ENCODE measurements around the gene ATF2.
A peak's percentile ranks its signal among the peaks of the same experiment; 100 is the strongest.

ATF2 gene, protein sequence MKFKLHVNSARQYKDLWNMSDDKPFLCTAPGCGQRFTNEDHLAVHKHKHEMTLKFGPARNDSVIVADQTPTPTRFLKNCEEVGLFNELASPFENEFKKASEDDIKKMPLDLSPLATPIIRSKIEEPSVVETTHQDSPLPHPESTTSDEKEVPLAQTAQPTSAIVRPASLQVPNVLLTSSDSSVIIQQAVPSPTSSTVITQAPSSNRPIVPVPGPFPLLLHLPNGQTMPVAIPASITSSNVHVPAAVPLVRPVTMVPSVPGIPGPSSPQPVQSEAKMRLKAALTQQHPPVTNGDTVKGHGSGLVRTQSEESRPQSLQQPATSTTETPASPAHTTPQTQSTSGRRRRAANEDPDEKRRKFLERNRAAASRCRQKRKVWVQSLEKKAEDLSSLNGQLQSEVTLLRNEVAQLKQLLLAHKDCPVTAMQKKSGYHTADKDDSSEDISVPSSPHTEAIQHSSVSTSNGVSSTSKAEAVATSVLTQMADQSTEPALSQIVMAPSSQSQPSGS

DNA sequence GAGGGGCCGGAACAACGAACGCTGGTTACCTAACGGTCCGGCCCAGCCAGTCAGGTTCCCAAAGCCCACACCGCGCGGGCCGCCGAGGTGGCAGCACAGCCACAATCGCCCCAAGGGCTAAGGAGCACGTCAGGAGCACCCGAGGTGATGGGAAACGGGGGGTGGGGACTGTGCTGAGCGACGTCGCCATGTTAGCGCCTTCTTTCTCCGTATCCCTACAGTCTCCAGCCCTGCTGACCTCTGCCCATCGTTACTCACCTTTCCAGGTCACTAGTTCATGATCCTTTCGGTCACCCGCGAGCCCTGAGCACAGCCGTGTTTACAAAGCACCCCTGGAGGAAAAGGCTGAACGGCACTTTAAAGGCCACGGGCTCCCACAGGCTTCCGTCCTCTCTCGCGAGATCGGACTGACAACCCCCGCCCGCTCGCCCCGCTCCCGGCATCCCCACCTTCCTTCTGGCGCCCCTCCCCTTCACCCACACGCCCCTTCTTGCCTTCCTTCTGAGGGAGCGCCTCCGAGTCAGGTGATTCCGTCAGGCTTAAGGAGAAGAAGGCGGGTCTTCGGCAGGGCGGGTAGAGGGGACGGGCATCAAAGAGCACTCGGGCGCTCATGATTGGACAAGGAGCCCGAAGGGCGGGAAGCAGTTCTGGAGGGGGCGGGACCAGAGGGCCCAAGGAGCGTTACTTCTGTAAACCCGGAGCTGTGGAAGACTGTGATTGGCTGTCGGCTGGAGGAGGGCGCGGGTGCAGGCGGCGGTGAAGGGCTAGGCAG lies at the start of gene ATF2:
Gene ATF2 (minus strand): TSS at position 412 of the 772 bp plus-strand sequence. CDS start 31,760 bp downstream, outside the sequence.
- peak; percentile 100 for DNase-seq

DNA sequence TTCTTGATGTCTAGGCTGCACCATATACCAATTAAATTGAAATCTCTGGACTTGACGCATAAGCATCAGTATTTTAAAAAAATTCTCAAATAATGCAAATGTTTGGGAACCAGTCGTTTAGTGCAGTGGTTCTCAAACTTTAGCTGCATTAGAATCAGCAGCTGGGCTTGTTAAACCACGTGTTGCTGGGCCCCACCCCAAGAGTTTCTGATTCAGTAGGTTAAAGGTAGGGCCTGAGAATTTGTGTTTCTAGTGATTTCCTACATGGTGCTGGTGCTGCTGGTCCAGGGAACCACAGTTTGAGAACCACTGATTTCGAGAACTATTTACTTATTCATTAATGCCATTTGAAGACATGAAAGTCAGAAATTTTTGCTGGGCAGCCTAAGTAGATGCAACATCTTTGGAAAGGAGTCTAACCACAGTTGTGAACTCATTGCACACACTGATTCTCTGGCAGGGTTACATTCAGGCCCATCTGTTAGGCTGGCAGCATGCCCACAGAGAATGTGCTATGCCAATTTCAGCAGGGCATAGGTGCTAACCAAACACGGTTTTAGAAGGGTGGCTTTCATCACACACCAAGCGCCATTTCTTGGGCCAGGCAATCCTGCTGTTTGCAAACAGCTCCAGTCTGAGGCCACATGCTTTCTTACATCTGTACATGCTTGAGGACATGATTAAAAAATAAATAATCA lies 39.9 kb upstream of the ATF2 start:
- DNase-seq: no peak

DNA sequence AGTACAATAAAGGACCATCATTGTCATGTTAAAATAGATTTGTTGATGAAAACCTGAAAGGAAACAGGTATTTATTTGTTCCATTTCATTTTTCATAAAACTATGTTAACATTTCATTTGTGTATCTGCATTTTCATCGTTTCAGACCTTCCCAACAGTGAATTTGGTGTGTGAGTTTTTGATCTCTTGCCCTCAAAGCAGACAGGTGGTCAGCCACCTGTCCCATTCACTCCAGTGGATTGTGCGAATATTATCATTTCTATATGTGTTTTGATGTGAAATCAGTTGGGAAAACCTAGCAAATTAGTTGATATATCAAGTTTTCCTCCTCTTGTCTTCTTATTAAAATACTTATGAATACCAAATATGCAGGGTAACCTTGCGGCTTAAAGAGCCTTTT lies 38.9 kb upstream of the ATF2 start:
- DNase-seq: no peak

DNA sequence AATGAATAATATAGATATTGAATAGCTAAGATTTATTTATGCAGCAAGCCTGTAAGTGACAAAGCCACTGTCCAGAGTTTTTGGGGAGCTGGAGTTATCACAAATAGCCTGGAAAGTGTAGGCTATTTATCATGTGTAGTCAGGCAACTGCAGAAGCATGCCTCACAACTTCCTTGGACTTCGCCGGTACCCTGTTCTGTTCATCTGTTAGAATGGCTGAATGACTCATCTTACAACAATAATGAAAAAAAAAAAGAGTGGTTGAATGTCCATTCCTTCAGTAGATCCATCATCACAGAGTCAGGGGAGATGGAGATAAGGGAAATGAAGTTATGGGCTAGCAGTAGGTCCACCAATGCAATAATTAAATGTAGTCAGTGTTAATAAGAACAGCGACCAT lies 37.5 kb upstream of the ATF2 start:
- peak; percentile 27 for DNase-seq

DNA sequence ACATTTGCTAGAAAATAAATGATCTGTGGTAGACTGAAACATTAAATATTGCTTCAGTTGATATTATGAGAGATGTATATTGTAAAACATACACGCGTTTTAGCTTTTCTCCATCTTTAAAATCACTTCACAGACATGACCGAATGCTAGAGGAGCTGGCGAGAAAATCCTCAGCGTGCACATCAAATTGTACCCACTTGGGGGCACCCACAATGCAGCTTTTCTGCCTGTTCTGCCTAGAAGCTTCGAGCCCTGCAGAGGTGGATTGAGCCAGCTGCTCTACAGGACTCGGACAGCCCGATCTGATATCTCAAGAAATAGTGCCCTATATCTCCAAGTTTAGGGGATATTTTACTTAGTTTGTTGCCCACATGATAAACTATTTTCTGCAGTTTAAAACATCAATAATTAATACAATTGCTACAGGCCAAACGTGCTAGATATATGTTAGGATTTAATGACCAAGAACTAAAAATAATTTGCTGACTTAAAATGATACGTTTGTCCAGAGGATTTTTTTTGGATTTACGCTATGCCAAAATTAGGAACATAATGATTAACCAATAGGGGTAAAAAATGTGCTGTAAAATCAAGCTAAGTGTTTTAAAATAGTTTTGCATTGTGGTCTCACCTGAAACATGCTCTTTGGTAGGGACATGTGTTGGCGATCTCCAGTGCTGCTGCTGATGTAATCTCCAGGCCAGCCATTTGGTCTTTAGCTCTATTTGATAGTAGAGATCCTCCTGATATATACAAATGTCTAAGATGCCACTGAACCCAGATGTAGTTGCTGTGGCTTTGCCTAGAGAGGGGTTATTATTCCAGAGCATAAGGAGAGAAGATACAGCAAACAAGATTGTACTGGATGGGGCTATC lies 35.9 kb upstream of the ATF2 start:
- DNase-seq: peak; percentile 37

DNA sequence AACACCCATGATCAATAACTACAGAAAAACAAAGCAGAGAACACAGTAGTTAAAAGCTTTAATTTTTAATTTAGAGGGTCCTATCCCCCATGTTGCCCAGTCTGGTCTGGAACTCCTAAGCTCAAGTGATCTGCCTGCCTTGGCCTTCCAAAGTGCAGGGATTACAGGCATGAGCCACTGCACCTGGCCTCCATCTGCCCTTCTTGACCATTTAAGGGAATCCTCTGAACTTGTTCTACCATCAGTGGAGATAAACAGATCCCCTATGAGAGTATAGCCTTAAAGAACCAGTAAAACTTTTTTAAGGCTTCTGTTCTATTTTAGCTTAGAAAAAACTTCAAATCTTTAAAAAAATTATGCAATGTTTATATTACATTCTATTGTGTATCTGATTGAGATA lies 27.0 kb upstream of the ATF2 start:
- DNase-seq: no peak

DNA sequence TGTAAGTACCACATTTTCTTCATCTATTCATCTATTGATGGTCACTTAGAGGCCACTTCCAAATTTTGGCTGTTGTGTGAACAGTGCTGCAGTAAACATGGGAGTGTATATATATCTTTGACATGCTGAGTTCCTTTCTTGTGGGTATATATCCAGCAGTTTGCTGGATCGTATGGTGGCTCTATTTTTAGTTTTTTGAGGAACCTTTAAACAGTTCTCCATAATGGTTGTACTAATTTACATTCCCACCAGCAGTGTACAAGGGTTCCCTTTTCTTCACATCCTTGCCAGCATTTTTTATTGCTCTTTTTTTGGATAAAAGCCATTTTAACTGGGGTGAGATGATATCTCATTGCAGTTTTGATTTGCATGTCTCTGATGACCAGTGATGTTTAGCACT lies 20.8 kb upstream of the ATF2 start:
- DNase-seq: no peak

DNA sequence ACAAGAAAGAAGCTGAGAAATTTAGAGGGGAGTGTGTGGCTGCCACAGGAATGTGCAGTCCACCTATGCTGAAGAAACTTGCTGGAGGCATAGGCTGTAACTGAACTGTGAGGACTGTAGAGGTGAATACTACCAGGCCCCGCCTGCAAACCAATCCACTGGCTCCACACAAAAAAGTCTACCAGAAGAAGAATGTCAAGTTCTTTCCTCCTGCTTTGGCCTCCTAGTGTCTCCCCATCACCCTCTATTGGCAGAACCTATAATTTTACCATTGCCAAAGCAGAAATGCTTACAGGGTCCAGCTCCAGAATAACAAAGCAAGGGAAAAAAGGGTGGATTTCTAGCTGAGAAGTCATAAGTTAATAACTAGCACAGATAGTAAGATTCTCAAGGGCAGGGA lies 19.4 kb upstream of the ATF2 start:
- DNase-seq: peak; percentile 24

DNA sequence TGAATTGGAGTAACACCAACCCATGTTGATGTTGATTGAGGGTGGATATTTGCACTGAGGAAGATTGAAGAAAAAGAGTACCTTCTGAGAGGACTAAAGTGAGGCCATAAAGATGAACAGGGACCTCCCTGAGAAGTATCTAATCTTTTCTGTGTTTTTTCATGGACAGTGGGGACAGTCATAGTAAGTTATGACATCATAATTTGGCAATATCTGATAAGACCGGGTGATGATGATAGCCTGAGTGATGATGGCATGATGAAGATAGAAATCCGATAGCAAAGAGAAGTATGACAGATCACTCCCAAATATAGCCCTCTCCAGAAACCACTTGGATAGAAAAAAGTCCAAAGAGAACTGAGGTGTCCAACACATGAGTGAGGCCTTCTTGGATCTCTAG lies 15.7 kb upstream of the ATF2 start:
- DNase-seq: no peak

DNA sequence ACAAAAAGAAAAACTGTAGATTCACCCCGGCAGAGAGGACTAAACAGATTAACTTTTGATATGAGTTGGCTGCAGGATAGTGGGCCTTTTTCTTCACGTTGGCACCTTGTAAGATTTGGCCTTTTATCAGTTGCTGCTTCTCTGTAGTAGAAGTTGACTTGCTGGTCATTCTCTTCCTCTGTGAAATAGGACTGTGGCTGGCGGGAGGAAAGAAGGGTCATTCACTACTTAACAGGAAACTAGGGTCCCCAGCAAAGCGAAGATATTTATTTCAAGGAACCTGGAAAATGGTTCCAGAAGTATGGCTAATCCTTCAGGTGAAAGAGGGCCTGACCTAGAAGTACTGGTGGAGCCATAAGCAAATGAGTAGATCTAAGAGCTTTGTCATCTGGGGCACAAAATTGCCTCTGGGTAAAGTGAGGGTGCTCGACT lies 13.9 kb upstream of the ATF2 start:
- no peak for DNase-seq

DNA sequence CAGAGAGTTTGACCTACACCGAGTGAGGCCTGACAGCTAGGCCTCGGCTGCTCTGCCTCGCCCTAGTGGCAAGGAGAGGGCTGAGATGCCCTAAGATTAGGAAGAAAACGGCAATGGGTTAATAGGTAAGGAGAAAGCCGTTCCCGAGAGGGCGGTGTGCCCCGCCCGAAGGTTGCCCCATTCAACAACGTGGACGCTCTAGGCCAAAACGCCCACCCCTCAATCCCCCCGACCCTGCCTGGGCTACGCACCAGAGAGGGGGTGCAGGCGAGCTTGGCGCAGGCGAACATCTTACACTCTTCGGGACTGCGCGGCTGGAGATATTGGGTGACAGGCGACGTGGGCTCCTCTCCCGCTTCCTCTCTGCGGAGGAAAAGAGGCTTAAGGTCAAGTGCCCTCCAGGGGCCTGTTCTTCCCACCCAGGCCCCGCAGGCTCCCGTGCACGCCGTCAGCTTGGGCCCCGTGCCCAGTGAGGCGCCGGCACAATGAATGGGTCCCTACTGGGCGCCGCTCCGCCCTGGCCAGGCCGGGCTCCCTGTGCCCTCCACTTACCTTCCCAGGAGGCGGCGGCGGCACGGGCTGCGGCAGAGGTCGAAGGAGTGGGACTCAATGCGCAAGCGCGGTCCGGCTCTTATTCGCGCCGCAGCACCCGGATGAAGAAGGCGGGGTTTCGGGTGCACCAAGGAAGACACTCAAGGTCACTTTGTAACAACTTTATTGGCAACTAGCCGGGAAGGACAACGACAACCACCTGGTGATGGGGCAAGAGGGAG lies 13.3 kb upstream of the ATF2 start, which contains the start of gene ATP5MC3:
Gene ATP5MC3 (minus strand): TSS at position 607 of the 773 bp plus-strand sequence. CDS start 317 bp downstream, at position 290.
- DNase-seq: peak; percentile 95

DNA sequence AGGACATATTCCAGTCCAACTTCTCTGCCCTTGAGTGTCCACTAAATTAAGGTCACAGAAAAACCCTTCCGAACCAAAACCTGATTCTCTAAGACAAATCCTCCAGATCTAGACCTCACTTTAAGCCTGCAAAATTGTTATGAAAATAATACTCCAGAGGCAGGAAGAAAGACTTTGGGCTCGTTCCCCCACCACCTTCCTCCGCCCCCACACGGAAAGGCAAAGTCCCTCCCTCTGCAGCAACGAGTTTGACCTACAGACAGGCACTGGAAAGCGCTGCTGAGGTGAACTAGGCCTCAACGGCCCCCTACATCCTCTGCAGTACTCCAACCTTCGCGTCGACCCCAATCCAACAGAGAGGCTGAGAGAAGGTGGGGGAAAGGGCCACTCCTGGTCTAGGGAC lies 12.7 kb upstream of the ATF2 start:
- peak; percentile 43 for DNase-seq

DNA sequence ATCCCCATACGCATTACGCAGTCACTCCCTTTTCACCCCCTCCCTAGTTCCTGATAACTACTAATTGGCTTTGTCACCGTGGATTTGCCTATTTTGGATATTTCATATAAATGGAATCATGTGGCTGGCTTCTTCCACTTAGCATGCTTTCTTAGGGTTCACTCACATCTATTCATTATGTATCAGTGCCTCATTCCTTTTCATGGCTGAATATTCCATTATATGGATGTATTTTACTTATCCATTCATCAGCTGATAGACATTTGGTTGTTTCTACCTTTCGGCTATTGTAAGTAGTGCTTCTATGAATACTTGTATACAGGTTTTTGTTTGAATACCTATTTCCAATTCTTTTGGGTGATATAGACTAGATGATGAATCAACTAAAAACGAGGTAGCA lies 8.6 kb upstream of the ATF2 start:
- no peak for DNase-seq

DNA sequence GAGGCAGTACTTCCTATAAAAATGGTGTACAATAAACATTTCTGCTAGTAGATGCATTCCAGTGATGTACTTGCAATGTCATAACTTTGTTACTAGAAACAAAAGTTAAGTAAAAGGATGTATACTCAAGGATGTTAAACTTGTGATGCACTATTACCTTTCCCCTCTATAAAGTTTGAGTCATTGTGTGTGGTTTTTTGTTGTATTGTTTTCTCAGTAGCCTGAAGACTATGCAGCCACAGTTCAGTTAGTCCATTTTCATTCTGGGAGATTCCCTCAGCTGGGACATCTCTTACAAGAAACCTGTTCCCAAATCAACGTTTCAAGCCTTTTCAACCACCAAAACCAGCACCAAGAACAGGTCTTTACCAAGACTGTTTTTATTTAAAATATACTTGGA lies 7.9 kb upstream of the ATF2 start:
- no peak for DNase-seq

DNA sequence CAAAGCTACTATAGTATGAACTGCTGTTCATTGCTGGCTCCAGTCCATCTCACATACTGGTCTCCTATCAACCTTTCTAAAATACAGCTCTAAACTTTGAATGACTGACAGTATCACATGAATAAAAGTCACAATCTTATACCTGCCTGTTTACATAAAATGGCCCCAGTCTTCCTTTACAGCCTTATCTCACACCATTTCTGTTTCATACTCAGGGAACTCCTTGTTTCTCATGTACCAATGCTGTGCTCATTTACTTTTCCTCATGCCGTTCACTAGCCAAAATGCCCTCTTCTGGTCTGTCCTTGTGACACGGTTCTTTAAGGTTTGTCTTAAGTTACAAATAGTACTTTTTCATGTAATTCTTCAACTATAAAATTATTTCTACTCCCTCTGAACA lies 7.3 kb upstream of the ATF2 start:
- DNase-seq: no peak

DNA sequence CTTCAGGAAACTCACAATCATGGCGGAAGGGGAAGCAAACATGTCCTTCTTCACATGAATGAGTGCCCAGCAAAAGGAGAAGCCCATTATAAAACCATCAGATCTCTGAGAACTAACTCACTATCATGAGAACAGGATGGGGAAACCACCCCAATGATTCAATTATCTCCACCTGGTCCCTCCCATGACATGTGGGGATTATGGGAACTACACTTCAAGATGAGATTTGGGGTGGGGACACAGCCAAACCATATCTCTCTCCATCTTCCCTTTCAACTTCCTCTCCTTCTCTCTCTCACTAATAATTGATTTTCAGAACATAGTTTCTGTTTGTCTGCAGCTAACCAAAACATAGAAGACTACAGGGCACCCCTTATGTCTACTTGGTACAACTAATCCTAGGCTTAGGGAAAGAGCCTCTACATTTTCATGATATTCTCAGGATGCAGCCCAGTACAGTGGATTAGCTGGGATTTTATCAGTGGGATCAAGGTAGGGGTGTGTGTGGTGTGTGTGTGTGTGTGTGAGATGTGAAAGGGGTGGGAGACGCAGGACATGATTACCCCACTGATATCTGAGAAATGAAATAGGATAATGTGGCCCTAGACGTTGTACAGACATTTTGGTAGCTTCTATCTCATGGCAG lies 2.8 kb upstream of the ATF2 start:
- no peak for DNase-seq

DNA sequence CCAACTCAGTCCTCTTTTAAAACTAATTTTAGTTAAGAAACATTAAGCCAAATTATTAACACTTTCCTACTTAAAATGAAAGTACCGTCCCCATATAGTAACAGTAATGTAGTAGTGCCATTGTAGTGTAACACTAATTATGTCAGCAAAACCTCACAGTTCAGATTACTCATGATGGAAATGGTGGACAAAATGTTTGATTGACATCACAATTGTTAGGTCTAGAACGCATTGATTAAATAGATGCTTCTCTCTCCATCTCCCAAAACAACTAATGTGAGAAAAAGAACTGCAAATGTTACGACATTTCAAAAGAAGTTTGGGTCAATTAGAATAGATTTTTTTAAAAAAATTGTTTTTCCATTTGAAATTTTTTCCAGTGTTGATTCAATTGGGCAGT lies 1.2 kb upstream of the ATF2 start:
- no peak for DNase-seq

DNA sequence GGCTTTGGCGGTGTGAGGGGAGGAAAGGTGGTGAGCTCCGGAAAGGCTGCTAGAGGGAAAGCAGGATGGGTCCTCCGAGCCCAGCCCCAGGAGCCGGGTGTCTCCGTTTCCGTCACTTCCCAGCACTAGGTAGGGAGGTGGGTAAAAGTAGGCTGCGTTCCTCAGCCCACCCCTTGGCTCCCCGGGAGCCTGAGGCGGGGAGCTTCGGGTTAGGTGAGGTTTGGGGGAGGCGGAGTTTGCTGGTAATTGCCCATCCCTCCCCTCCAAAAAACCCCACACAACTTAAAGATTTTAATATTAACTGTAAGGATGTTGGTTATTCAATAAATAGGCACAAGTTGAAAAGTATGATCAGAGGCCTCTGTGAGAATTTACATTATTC lies 552 bp upstream of the ATF2 start:
- no peak for DNase-seq

DNA sequence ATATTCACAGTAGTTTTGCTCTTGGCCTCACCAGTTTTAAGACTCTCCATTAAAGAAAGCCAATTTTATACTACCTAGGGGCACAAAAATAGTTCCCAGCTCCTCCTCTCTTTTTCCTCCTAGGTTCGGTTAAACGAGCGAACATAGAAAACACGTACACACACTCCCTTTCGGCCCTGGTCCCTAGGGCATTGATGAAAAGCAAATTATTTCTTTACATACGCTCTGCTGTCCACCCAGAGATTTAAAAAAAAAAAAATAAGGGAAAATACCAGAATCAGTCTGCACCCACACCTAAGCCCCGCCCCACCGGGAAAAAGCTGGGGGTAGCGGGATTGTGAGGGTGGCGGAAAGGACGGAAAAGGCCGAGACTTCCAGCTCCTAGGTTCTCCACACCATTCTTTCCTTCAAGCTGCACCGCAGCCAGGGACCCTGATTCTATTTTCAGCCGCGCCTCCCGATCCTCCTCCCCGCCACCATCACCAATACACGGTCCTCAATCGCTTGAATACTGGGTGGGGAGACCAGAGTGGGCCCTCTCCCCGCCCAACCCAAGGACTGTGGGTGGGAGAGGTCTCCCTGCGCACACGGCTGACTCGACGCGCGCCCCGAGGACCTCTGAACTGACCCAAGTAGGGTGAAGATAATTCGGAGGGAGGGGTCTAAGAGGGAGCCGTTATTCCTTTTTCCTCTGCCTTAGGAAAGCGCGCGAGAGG lies 769 bp downstream of the ATF2 start:
- peak; percentile 50 for DNase-seq

DNA sequence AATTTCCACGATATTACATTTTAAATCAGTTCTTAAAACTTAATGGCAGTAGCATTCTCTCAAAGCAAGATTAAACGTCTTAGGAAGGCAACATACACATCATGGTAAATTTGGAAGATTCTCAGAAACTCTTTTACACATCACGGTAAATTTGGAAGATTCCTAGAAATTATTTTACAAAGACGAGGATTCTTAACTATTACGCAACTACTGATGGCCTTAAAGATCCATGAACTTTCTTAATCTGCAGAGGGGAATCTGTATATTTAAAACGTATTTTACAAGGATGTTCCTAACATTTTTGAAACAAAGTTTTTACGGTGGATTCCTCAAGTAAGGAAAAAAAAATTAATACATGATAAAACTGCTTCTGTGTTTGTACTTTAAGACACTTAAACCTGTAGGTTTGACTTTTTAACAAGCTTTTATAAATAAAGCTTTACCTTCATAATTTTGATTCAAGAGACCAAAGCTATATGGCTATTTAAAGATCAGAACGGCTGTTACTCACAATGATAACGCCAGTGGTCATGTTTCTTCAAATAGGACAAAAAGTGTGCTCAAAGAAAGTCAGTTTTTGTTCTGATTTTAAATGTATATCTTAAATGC lies 1.7 kb downstream of the ATF2 start:
- DNase-seq: no peak

Measured in fibroblast of skin of right biceps (primary cell).